H1 (cell line): Measurements from ENCODE around the gene ATP8B3. TPM values are rescaled to one million over a fixed set of nuclear protein-coding genes. Genes with fewer than 3 reads are reported as not detected.

ENCODE experiments used
- CTCF ChIA-PET: fragments of 300-600 bp; sonication (Branson Sonifier 250); formaldehyde crosslinking; loops from one replicate; lab custom pipeline; 2021; ENCODE audit not compliant: partially characterized antibody; lab: Charles Lee
- POLR2A ChIA-PET: fragments of 300-600 bp; sonication (Branson Sonifier 250); formaldehyde crosslinking; loops from one replicate; lab custom pipeline; 2021; ENCODE audit warnings: inconsistent platforms; ENCODE audit not compliant: partially characterized antibody; lab: Charles Lee
- DNase-seq, 2 experiments: peaks; one replicate each; pipeline versions ENCODE4 v3.0.0 to v3.0.0-alpha.2; 2010 to 2022; ENCODE audit warnings: low spot score in 2 of 2, low read depth in 1 of 2, mixed read lengths in 1 of 2
- FAIRE-seq: peaks from 2 replicates; lab custom pipeline; 2011; peaks lifted over from hg19 to GRCh38; lab: Jason Lieb, UNC
- H2AFZ ChIP-seq: 2 replicates; pipeline ENCODE4 v1.8.1; 2012; ENCODE audit warnings: low read length, inconsistent platforms
- H2AK5ac ChIP-seq: 2 replicates; pipeline ENCODE4 v1.6.1; 2013; ENCODE audit warnings: low read depth, low read length
- H2BK120ac ChIP-seq: replicated peaks from 2 replicates; pipeline ENCODE3; 2013; ENCODE audit warnings: low read depth, low read length, inconsistent platforms
- H2BK12ac ChIP-seq: 2 replicates; pipeline ENCODE4 v1.6.1; 2013; ENCODE audit warnings: low read depth, low read length
- H2BK15ac ChIP-seq: 2 replicates; pipeline ENCODE4 v1.6.1; 2013; ENCODE audit warnings: low read length
- H2BK20ac ChIP-seq: 2 replicates; pipeline ENCODE4 v1.6.1; 2013; ENCODE audit warnings: low read length
- H2BK5ac ChIP-seq: 2 replicates; pipeline ENCODE4 v1.6.1; 2013; ENCODE audit warnings: low read depth, low read length
- H3K14ac ChIP-seq: 2 replicates; pipeline ENCODE4 v1.6.1; 2013; ENCODE audit warnings: inconsistent platforms; ENCODE audit not compliant: insufficient read length
- H3K18ac ChIP-seq: 2 replicates; pipeline ENCODE4 v1.6.1; 2013; ENCODE audit warnings: low read length; ENCODE audit errors: extremely low read depth
- H3K23ac ChIP-seq: 2 replicates; pipeline ENCODE4 v1.6.1; 2013; ENCODE audit warnings: inconsistent platforms; ENCODE audit not compliant: insufficient read length
- H3K23me2 ChIP-seq: 2 replicates; pipeline ENCODE4 v1.6.1; 2013; ENCODE audit warnings: low read depth, low read length
- H3K27ac ChIP-seq: 2 replicates; pipeline ENCODE4 v1.6.1; 2011; ENCODE audit warnings: low read depth, low read length, inconsistent platforms
- H3K27me3 ChIP-seq, 4 experiments: replicated peaks in 1 of 4; 1 replicate in 1 of 4; 2 replicates in 3 of 4; pipeline versions ENCODE4 v1.6.1 to v1.8.1; 2011 to 2013; ENCODE audit warnings: low read length in 3 of 4, mild to moderate bottlenecking in 3 of 4, inconsistent platforms in 2 of 4, mixed read lengths in 2 of 4, moderate library complexity in 1 of 4; ENCODE audit not compliant: control insufficient read depth in 3 of 4, insufficient read depth in 3 of 4; ENCODE audit errors: extremely low read depth in 1 of 4
- H3K36me3 ChIP-seq, 4 experiments: 2 replicates each; pipeline versions ENCODE4 v1.6.1 to v1.8.1; 2011 to 2013; ENCODE audit warnings: mild to moderate bottlenecking in 4 of 4, low read length in 3 of 4, moderate library complexity in 2 of 4, control low read depth in 1 of 4, inconsistent platforms in 1 of 4; ENCODE audit not compliant: insufficient read depth in 4 of 4, control insufficient read depth in 2 of 4
- H3K4ac ChIP-seq: replicated peaks from 2 replicates; pipeline ENCODE3; 2013; ENCODE audit warnings: low read length, low read depth, mixed read lengths, inconsistent platforms; ENCODE audit not compliant: insufficient read length
- H3K4me1 ChIP-seq, 4 experiments: replicated peaks in 1 of 4; 1 replicate in 1 of 4; 2 replicates in 3 of 4; pipeline versions ENCODE4 v1.6.1 to v1.8.1; 2011 to 2013; ENCODE audit warnings: low read length in 3 of 4, inconsistent platforms in 2 of 4, mixed read lengths in 1 of 4; ENCODE audit not compliant: insufficient read depth in 4 of 4, control insufficient read depth in 3 of 4
- H3K4me2 ChIP-seq, 2 experiments: 2 replicates each; pipeline versions ENCODE4 v1.6.1 to v1.8.1; 2011 to 2013; ENCODE audit warnings: low read depth in 2 of 2, low read length in 2 of 2, control low read depth in 1 of 2, inconsistent platforms in 1 of 2, mild to moderate bottlenecking in 1 of 2; ENCODE audit not compliant: insufficient read depth in 1 of 2
- H3K4me3 ChIP-seq, 4 experiments: fragments of 200-600, 300-600 bp in 1 of 4; sonication (generic), shearing (Covaris generic), sonication (Bioruptor Twin) in 1 of 4; 2 replicates each; pipeline versions ENCODE4 v1.5.1 to v1.8.1; 2011 to 2016; ENCODE audit warnings: low read length in 4 of 4, low read depth in 3 of 4, control low read depth in 2 of 4, inconsistent platforms in 2 of 4, mild to moderate bottlenecking in 2 of 4, mixed read lengths in 1 of 4, moderate library complexity in 1 of 4; ENCODE audit not compliant: insufficient read depth in 2 of 4; ENCODE audit errors: extremely low read depth in 1 of 4
- H3K56ac ChIP-seq: replicated peaks from 2 replicates; pipeline ENCODE3; 2013; ENCODE audit warnings: low read depth, mild to moderate bottlenecking, mixed read lengths, low read length, inconsistent platforms; ENCODE audit not compliant: insufficient read length
- H3K79me1 ChIP-seq: 2 replicates; pipeline ENCODE4 v1.6.1; 2013; ENCODE audit warnings: low read depth, low read length, control low read depth
- H3K79me2 ChIP-seq, 2 experiments: 2 replicates each; pipeline versions ENCODE4 v1.6.1 to v1.8.1; 2012 to 2013; ENCODE audit warnings: low read length in 2 of 2, mild to moderate bottlenecking in 2 of 2, inconsistent platforms in 1 of 2; ENCODE audit not compliant: insufficient read depth in 2 of 2, control insufficient read depth in 1 of 2
- H3K9ac ChIP-seq, 4 experiments: replicated peaks in 1 of 4; 1 replicate in 1 of 4; 2 replicates in 3 of 4; pipeline versions ENCODE4 v1.6.1 to v1.8.1; 2011 to 2013; ENCODE audit warnings: low read depth in 3 of 4, low read length in 3 of 4, control low read depth in 2 of 4, mild to moderate bottlenecking in 2 of 4, moderate library complexity in 2 of 4, inconsistent platforms in 1 of 4; ENCODE audit errors: extremely low read depth in 1 of 4
- H3K9me3 ChIP-seq, 2 experiments: 2 replicates each; pipeline versions ENCODE4 v1.6.1 to v1.8.1; 2012 to 2013; ENCODE audit warnings: mild to moderate bottlenecking in 2 of 2, moderate library complexity in 2 of 2, control low read depth in 1 of 2, inconsistent platforms in 1 of 2, low read depth in 1 of 2, low read length in 1 of 2, mixed read lengths in 1 of 2; ENCODE audit not compliant: insufficient read depth in 2 of 2
- H4K20me1 ChIP-seq, 2 experiments: replicated peaks in 1 of 2; 2 replicates each; pipeline versions ENCODE3 to v1.8.1; 2011 to 2013; ENCODE audit warnings: inconsistent platforms in 2 of 2, low read length in 2 of 2, mild to moderate bottlenecking in 1 of 2; ENCODE audit not compliant: insufficient read depth in 2 of 2, control insufficient read depth in 1 of 2
- H4K5ac ChIP-seq: 2 replicates; pipeline ENCODE4 v1.6.1; 2013; ENCODE audit warnings: low read length, low read depth, mixed read lengths, inconsistent platforms; ENCODE audit not compliant: insufficient read length
- H4K8ac ChIP-seq: 2 replicates; pipeline ENCODE4 v1.8.0; 2013; ENCODE audit warnings: mild to moderate bottlenecking, moderate library complexity, low read length, inconsistent platforms; ENCODE audit not compliant: insufficient read depth; ENCODE audit errors: extremely low read depth
- H4K91ac ChIP-seq: replicated peaks from 2 replicates; pipeline ENCODE3; 2013; ENCODE audit warnings: low read length, mixed read lengths, inconsistent platforms; ENCODE audit not compliant: insufficient read length
- BACH1 ChIP-seq: IDR thresholded peaks from 2 replicates; pipeline ENCODE4 v1.6.1; 2012; ENCODE audit warnings: low read length, improper control_type of control experiment
- CHD2 ChIP-seq: IDR thresholded peaks from 2 replicates; pipeline ENCODE4 v1.6.1; 2012; ENCODE audit warnings: low read length, improper control_type of control experiment
- E2F6 ChIP-seq: IDR thresholded peaks from 2 replicates; pipeline ENCODE4 v1.6.1; 2012; ENCODE audit warnings: inconsistent platforms
- EZH2 ChIP-seq: fragments of 200-600 bp; sonication (generic); IDR thresholded peaks from 2 replicates; pipeline ENCODE4 v1.7.1; 2012; ENCODE audit warnings: low read depth, mild to moderate bottlenecking, moderate library complexity, low read length, inconsistent platforms; ENCODE audit not compliant: severe bottlenecking
- HDAC6 ChIP-seq: IDR thresholded peaks from one replicate; pipeline ENCODE4 v1.7.1; 2012; ENCODE audit warnings: low read depth, mild to moderate bottlenecking, inconsistent platforms, low read length, moderate library complexity
- MAFK ChIP-seq: IDR thresholded peaks from 2 replicates; pipeline ENCODE4 v1.6.1; 2012; ENCODE audit warnings: low read depth, mild to moderate bottlenecking, improper control_type of control experiment, low read length
- NANOG ChIP-seq: IDR thresholded peaks from 2 replicates; pipeline ENCODE4 v1.6.1; 2011; ENCODE audit warnings: low read length, low read depth, mild to moderate bottlenecking, inconsistent platforms; ENCODE audit not compliant: insufficient read depth, poor library complexity, severe bottlenecking
- POLR2A ChIP-seq, 2 experiments: IDR thresholded peaks; 1 replicate in 1 of 2; 2 replicates in 1 of 2; pipeline ENCODE4 v1.6.1; 2011; ENCODE audit warnings: low read depth in 2 of 2, low read length in 2 of 2, mild to moderate bottlenecking in 2 of 2; ENCODE audit errors: control extremely low read depth in 1 of 2
- RBBP5 ChIP-seq: IDR thresholded peaks from 2 replicates; pipeline ENCODE4 v1.7.1; 2012; ENCODE audit warnings: low read depth, mild to moderate bottlenecking, inconsistent platforms, low read length, moderate library complexity, borderline replicate concordance
- SAP30 ChIP-seq: fragments of 300-600 bp; sonication (generic); IDR thresholded peaks from 2 replicates; pipeline ENCODE4 v1.7.1; 2012; ENCODE audit warnings: low read length, moderate library complexity, mild to moderate bottlenecking, inconsistent platforms; ENCODE audit not compliant: insufficient read depth, insufficient replicate concordance
- SIN3A ChIP-seq, 2 experiments: IDR thresholded peaks in 1 of 2; conservative IDR thresholded peaks in 1 of 2; 2 replicates each; pipeline ENCODE4 v1.6.1; 2011 to 2012; ENCODE audit warnings: low read length in 2 of 2, improper control_type of control experiment in 1 of 2, low read depth in 1 of 2, mild to moderate bottlenecking in 1 of 2
- SIRT6 ChIP-seq: IDR thresholded peaks from one replicate; pipeline ENCODE4 v1.7.1; 2012; ENCODE audit warnings: low read length, inconsistent platforms
- SP1 ChIP-seq: IDR thresholded peaks from 2 replicates; pipeline ENCODE4 v1.6.1; 2011; ENCODE audit warnings: low read depth, low read length
- WGBS, 2 experiments: shearing (Covaris generic) in 1 of 2; methylation state at CpG; one replicate each; pipeline versions ENCODE4 v1.1.6 to v1.1.7; 2013 to 2015; ENCODE audit warnings: low lambda C conversion rate in 2 of 2, mixed read lengths in 2 of 2, inconsistent platforms in 1 of 2, low coverage in 1 of 2, missing lambda C conversion rate in 1 of 2; ENCODE audit not compliant: insufficient replicate concordance in 2 of 2, insufficient coverage in 1 of 2, insufficient read length in 1 of 2; ENCODE audit errors: extremely low coverage in 1 of 2, missing lambda C conversion rate in 1 of 2; 5-methylcytosine and 5-hydroxymethylcytosine counted together
- polyA plus RNA-seq, 7 experiments: library from polyadenylated mRNA; depleted of rRNA in 3 of 7; stranded (reverse) in 5 of 7; unstranded in 2 of 7; fragments of >200 nt in 5 of 7; fragments of 200-250 nt in 2 of 7; gene quantifications; 1 replicate in 5 of 7; 2 replicates in 1 of 7; 4 replicates in 1 of 7; pipeline versions ENCODE4 v1.2.1 to v1.2.3, GENCODE V29; 2011 to 2013; ENCODE audit warnings: missing spikeins in 2 of 7, mixed read lengths in 2 of 7
- total RNA-seq: library from RNA; stranded (reverse); fragmentation: NEBNext Ultra II Directional; extraction: Animal tissue kit (Norgen Biotek cat#: 25700); gene quantifications from 2 replicates; pipeline ENCODE4 v1.2.1, GENCODE V29; 2021

The ATP8B3 gene
- total and polyA plus RNA-seq, 2 of the 8 experiments (the other 6 are each of a cell fraction or from before 2014, with no cell fraction given): 4.1 to 9.3 TPM

DNA sequence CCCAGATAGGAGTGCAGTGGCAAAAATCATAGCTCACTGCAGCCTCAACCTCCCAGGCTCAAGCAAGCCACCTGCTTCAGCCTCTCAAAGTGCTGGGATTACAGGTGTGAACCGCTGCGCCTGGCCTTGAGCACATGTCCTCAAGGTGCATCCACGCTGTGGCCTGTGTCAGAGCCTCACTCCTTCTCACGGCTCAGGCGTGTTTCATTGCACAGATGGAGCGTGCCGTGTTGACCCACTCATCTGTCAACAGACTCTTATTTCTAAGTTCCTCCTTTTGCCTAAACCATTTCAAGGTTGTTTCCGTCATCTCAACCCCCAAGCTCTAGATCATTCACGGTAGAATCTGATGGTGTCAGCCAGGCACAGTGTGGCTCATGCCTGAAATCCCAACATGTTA lies 28.2 kb downstream of the ATP8B3 start:
- 92% methylated on average over 9 of the region's 9 CpGs; no CpG with 5 or more reads in 1 of the 2 experiments for WGBS, 2 experiments
- Histone ChIP-seq H4K91ac (no peak overlapping the region), H2AFZ (no peak overlapping the region), H3K56ac (no peak overlapping the region), H3K79me1 (no peaks in the 10 kb centered on the region), H3K14ac (no peak overlapping the region), H3K79me2 (no peaks in the 10 kb centered on the region), H4K20me1 (peaks cover 0 to 2% of the 10 kb centered on the region in 2 experiments), H3K9me3 (peaks cover 5 to 6% of the 10 kb centered on the region in 2 experiments; a peak in 2 of 4 replicates), H2BK12ac (no peak overlapping the region), H2AK5ac (no peak overlapping the region), H3K27me3 (peaks cover 4 to 31% (median 29%) of the 10 kb centered on the region in 4 experiments), H2BK20ac (no peak overlapping the region), H3K18ac (no peak overlapping the region), H4K5ac (no peak overlapping the region), H4K8ac (no peak overlapping the region), H3K36me3 (no peaks in the 10 kb centered on the region), H3K23ac (no peak overlapping the region), H3K23me2 (no peaks in the 10 kb centered on the region), H3K4ac (no peak overlapping the region), H3K9ac (no peak overlapping the region), H2BK5ac (no peak overlapping the region), H3K4me3 (no peak overlapping the region), H3K27ac (no peak overlapping the region), H3K4me2 (no peak overlapping the region), H2BK120ac (no peak overlapping the region), H3K4me1 (0 out of 7 replicates have a peak, but pooled peaks cover 0 to 3% (median 0%) of the 10 kb centered on the region in 4 experiments), H2BK15ac (no peak overlapping the region)
- CTCF ChIA-PET: interaction anchor here (1.1 to 7.2 kb wide), 6 partner anchors 9 to 54 kb away, joined by 4 to 150 read pairs (median 30); no protein-coding TSS in a partner anchor
- no peak for DNase-seq
- no peak for FAIRE-seq
- POLR2A ChIA-PET: interaction anchor here (1.5 kb wide), 1 partner anchor 15 kb away, joined by 3 read pairs; no protein-coding TSS in a partner anchor
- TF ChIP-seq E2F6 (no peak), BACH1 (no peak), EZH2 (no peak), SAP30 (no peak), SP1 (no peak), NANOG (no peak), CHD2 (no peak), POLR2A (IDR thresholded peaks at IDR 0.05; ENCODE audit: control extremely low read depth in 1 of 2, low read depth in 2 of 2, low read length in 2 of 2) (no peak), RBBP5 (no peak), HDAC6 (no peak), SIRT6 (no peak), SIN3A (conservative IDR thresholded peaks at IDR 0.05 in 1 of 2, IDR thresholded peaks at IDR 0.05 in 1 of 2; ENCODE audit: low read depth in 1 of 2, low read length in 2 of 2) (no peak), MAFK (no peak)
